HG03432 (cell line): ENCODE results near the gene MRTFA.
A peak's percentile ranks its signal among the peaks of the same experiment; 100 is the strongest.

ENCODE experiments used
- ATAC-seq: cut with Tn5 transposase; IDR thresholded peaks from one replicate; pipeline ENCODE4 v1.9.1; 2021; ENCODE audit warnings: mild to moderate bottlenecking, moderate library complexity; ENCODE audit not compliant: unreplicated experiment

The MRTFA gene

DNA sequence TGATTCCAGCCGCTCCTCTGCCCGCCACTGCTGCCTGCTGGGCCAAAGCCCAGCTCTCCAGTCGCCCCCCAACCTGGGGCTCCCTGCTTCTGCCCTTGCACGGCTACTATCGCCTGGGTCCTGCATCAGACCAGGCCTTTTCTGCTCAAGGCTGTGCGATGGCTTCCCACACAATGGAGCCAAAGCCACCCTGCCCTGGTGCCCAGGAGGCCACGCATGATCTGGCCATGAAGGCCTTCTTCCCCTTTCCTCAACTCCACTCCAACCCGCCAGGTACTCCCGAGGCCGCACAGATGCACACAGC is 220.3 kb downstream of the MRTFA start:
- no peak for ATAC-seq

- ATAC-seq = peak; percentile 41
Measured at GRCh38 chr22:40415531-40416266, 220.8 kb downstream of the MRTFA start.

DNA sequence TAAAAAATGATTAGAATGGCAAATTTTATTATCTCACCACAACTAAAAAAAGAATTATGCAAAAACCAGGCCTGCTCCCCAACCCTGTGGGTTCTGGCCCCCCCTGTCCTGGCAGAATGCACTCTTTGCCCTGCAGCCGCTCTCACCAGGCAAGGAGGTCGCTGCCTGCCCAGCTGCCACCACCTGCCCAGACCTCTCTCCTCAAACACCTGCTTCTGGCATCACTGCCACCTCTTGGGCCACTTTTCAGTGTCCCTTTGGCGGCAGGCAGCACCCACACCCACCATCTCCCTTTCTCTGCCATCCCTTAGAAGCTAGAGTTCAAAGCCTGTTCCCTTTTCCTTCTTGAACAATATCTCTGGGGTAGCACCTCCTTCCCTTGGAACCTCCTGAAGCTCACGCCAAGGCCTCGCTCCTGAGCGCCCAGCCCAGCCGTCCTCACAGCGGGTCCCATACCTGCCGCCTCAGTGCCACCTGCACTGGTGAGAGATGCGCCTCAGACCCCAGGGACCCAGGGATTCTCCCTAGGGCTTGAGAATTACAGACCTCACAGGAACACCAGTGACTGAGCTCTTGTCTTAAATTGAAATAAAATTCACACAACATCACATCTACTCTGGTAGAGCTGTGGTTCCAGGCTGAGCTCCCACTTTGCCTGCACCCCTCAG is 221.5 kb downstream of the MRTFA start:
- ATAC-seq = peak; percentile 41

DNA sequence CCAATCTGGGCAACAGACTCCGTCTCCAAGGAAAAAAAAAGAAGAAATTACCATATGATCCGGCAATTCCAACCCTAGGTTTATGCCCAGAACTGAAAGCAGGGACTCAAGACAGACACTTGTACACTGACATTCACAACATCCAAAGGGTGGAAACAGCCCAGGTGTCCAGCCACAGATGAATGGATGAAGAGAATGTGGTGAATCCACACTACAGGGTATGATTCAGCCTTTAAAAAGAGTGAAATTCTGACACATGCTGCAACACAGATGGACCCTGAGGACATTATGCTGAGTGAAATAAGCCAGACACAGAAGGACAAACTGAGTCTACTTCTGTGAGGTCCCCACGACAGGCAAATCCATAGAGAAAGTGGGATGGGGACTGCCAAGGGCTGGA is 222.2 kb downstream of the MRTFA start:
- no peak for ATAC-seq

- ATAC-seq = no peak
Measured at GRCh38 chr22:40413873-40414272, 222.6 kb downstream of the MRTFA start.

GRCh38 chr22:40412441-40412840 is 224.1 kb downstream of the MRTFA start:
- ATAC-seq = peak; percentile 25

DNA sequence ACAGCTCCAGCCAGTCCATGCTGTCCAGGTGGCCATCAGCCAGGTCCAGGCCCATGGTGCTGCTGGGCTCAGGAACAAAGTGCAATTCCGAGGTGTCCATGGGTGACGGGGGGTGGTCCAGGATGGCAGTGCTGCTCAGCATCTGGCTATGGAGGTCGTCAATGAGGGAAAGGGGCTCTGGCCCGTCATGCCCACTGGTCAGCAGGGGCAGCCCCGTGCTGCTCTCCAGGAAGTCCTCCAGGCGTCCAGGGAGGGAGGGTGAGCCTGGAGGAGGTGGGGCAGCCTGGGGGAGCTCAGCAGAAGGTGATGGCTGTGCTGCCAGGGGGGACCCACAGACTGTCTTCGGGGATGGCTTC is 225.0 kb downstream of the MRTFA start:
- ATAC-seq = no peak

GRCh38 chr22:40410731-40411505 is 225.6 kb downstream of the MRTFA start:
- ATAC-seq = no peak

DNA sequence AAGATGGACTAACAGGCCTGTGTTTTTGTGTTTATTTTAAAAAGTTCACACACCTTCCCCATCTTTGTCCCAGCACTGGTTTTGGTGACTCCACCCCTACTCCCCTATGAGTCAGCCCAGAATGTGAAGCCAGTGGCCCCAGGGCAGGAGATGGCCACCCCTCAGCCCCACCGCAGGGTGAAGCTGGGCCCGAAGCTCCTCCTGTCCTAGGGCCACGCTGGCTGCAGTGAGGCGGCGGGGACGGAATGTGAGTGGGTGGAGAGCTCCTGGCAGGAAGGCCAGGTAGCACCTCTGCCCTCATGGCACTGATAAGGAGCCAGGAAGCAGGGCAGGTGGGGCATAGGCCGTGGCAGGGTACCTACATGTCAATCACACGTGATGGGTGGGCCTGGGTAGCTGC is 226.2 kb downstream of the MRTFA start:
- ATAC-seq = no peak

DNA sequence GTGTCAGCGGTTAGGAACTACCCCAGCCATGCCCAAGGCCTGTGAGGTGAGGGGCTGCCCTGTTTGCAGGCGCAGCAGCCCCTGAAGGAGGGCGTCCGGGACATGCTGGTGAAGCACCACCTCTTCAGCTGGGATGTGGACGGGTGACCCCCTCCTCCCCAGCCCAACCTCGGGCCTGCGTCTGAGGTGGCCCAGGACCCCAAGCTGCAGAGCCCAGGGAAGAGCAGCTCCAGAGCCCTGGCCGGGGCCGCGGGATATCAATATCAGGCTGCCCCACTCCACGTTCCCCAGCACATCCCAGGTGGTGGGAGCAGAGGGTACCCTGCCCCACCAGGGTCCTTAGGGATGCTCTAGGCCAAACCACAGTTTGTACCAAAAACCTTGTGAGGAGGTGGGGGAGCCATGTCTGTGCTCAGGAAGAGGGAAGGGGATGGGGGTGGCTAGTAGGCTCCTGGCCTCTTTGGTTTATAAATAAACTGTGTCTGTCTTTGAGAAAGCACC is 226.9 kb downstream of the MRTFA start:
- ATAC-seq = no peak

DNA sequence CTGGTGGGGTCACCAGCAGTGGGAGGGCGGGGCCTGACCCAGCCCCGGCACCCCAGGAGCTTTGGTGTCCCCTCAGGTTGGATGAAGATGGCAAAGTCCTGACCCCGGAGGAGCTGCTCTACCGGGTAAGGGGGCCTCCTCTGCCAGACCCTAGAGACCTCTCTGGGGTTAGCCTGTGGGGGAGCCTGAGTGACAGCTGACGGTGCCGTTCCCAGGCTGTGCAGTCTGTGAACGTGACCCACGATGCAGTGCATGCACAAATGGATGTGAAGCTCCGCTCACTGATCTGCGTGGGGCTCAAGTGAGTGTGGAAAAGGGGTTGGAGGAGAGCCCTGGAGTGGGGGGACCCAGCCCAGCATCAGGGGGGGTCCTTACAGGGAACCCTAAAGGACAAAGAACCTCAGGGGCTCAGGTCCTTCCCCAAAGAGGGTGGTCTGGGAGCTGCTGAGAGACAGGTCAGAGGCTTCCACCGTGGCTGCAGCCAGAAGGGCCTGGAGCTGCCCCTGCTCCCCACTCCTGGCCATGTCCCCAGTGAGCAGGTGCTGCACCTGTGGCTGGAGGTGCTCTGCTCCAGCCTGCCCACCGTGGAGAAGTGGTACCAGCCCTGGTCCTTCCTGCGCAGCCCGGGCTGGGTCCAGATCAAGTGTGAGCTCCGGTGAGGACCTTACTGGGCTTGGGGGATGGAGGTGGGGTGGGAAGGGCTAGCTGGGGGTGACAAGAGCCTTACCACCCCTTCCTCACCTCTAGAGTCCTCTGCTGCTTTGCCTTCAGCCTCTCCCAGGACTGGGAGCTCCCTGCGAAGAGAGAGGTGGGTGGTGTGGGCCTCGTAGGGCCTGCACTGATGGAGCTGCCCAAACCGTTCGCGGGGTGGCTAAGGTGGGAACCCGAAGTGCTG is 227.6 kb downstream of the MRTFA start:
- no peak for ATAC-seq

- no peak for ATAC-seq
Measured at GRCh38 chr22:40407831-40408717, 228.4 kb downstream of the MRTFA start.

GRCh38 chr22:40407021-40407761 is 229.3 kb downstream of the MRTFA start:
- no peak for ATAC-seq

- ATAC-seq = no peak
Measured at GRCh38 chr22:40406063-40406890, 230.2 kb downstream of the MRTFA start.

GRCh38 chr22:40405178-40406062 is 231.1 kb downstream of the MRTFA start:
- ATAC-seq = no peak

GRCh38 chr22:40404251-40405177 is 232.0 kb downstream of the MRTFA start:
- no peak for ATAC-seq
